Activated CD8-positive, alpha-beta memory T cell treated with anti-CD3 and anti-CD28 coated beads, Interleukin-2, amount 10 ng/mL, durations not matched to agents 7 days and 5 days (primary cell): Measurements from ENCODE around the gene NUFIP2. TPM values are rescaled to one million over a fixed set of nuclear protein-coding genes. Genes with fewer than 3 reads are reported as not detected.
"Not testable (repeated sequence)": the region's sequence is repeated elsewhere in the genome, so short reads cannot be mapped to it uniquely, and the experiment has no call there.

ENCODE experiments used
- ATAC-seq: fragments of 150-1000 bp; cut with Tn5 transposase; one replicate; pipeline ENCODE4 v1.10.0; 2021; ENCODE audit warnings: moderate library complexity
- CTCF ChIA-PET: fragments of 350-600 bp; sonication (Branson Sonifier 250); formaldehyde crosslinking; loops from one replicate; lab custom pipeline; 2021; ENCODE audit warnings: antibody characterized with exemption; lab: Charles Lee
- DNase-seq: peaks from one replicate; pipeline ENCODE4 v3.0.0-alpha.2; 2020
- H3K27ac Mint-ChIP-seq: one replicate; pipeline ENCODE4 v1.8.0; 2021; ENCODE audit warnings: mild to moderate bottlenecking, mixed read lengths
- H3K27me3 Mint-ChIP-seq: one replicate; pipeline ENCODE4 v1.8.0; 2021; ENCODE audit warnings: mixed read lengths
- H3K36me3 Mint-ChIP-seq: one replicate; pipeline ENCODE4 v1.8.0; 2021; ENCODE audit warnings: mild to moderate bottlenecking, mixed read lengths
- H3K4me1 Mint-ChIP-seq: one replicate; pipeline ENCODE4 v1.8.0; 2021; ENCODE audit warnings: mixed read lengths
- H3K4me3 Mint-ChIP-seq: one replicate; pipeline ENCODE4 v1.8.0; 2021; ENCODE audit warnings: mild to moderate bottlenecking, moderate library complexity, mixed read lengths
- H3K9me3 Mint-ChIP-seq: one replicate; pipeline ENCODE4 v1.8.0; 2022; ENCODE audit warnings: low read depth, mixed read lengths
- total RNA-seq, 2 experiments: library from RNA; stranded (reverse); gene quantifications; one replicate each; pipeline ENCODE4 v1.2.3, GENCODE V29; 2021

The NUFIP2 gene
- total RNA-seq: 10 to 100 TPM; 66.3 to 78.0 TPM

GRCh38 chr17:29293890-29294579 lies at the start of gene NUFIP2:
Gene NUFIP2 (minus strand): TSS chr17:29294148. CDS start chr17:29294059, 89 bp downstream.
- ATAC-seq: peak; percentile 89
- Mint-ChIP-seq H3K4me1 (peaks cover 35% of the 10 kb centered on the region), H3K27me3 (no peaks in the 10 kb centered on the region), H3K27ac (peak within 1 kb of the TSS; percentile 98), H3K4me3 (peak within 1 kb of the TSS; percentile 98), H3K9me3 (no peaks in the 10 kb centered on the region), H3K36me3 (peaks cover 28% of the 10 kb centered on the region)
- peak; percentile 99 for DNase-seq
- CTCF ChIA-PET: interaction anchor here (0.6 to 1.6 kb wide), 13 partner anchors 9 to 402 kb away, joined by 3 to 7 read pairs (median 4); no protein-coding TSS in a partner anchor

GRCh38 chr17:29342158-29342765 lies 48.3 kb upstream of the NUFIP2 start:
- Mint-ChIP-seq H3K9me3 (no peaks in the 10 kb centered on the region), H3K36me3 (no peaks in the 10 kb centered on the region), H3K27me3 (peaks cover 21% of the 10 kb centered on the region), H3K4me1 (no peaks in the 10 kb centered on the region), H3K27ac (no peak overlapping the region), H3K4me3 (no peak overlapping the region)
- CTCF ChIA-PET: no interaction called here
- no peak for DNase-seq
- ATAC-seq: no peak

- no peaks in the 10 kb centered on the region for H3K4me1 Mint-ChIP-seq
- no peak overlapping the region for H3K27ac Mint-ChIP-seq
- H3K36me3 Mint-ChIP-seq: no peaks in the 10 kb centered on the region
- H3K27me3 Mint-ChIP-seq: peaks cover 21% of the 10 kb centered on the region
- DNase-seq: no peak
- CTCF ChIA-PET: no interaction called here
- no peak for ATAC-seq
- no peaks in the 10 kb centered on the region for H3K9me3 Mint-ChIP-seq
- H3K4me3 Mint-ChIP-seq: no peak overlapping the region
These were observed 47.8 kb upstream of the NUFIP2 start for GRCh38 chr17:29341726-29342125.

DNA sequence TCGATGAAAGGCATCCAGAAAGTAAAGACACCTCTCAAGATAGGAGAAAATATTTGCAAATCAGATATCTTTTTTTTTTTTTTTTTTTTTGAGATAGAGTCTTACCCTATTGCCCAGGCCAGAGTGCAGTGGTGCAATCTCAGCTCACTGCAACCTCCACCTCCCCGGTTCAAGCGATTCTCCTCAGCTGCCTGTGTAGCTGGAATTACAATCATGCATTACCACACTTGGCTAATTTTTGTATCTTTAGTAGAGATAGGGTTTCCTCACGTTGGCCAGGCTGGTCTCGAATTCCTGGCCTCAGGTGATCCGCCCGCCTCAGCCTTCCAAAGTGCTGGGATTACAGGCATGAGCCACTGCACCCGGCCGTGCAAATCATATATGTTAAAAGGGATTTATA lies 45.1 kb upstream of the NUFIP2 start:
- H3K27ac Mint-ChIP-seq, H3K36me3 Mint-ChIP-seq, ATAC-seq, CTCF ChIA-PET, DNase-seq, H3K9me3 Mint-ChIP-seq, H3K4me1 Mint-ChIP-seq, H3K4me3 Mint-ChIP-seq: not testable (repeated sequence)
- peaks cover 21% of the 10 kb centered on the region for H3K27me3 Mint-ChIP-seq

DNA sequence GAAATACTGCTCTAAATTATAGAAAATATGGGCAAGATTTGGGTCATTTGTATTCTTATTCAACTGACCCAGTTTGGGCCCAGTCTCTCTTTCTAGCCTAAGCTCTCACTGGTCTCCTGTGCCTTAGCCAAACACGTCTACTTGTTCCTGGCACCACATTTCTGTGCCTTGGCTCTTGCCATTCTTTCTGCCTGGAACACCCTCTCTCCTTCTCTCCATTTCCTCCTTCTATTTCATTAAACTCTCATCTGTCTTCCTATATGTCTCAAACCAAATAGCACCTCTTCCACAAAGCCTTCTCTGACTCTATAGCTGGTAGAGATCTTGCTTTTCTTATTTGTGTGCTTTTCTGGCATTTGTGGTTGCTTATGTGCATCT lies 37.7 kb upstream of the NUFIP2 start:
- H3K27ac Mint-ChIP-seq: no peak overlapping the region
- no peaks in the 10 kb centered on the region for H3K36me3 Mint-ChIP-seq
- H3K4me3 Mint-ChIP-seq: no peak overlapping the region
- no peaks in the 10 kb centered on the region for H3K4me1 Mint-ChIP-seq
- no peak for DNase-seq
- ATAC-seq: no peak
- H3K27me3 Mint-ChIP-seq: no peaks in the 10 kb centered on the region
- CTCF ChIA-PET: interaction anchor here (1.5 to 1.6 kb wide), 2 partner anchors 38 to 205 kb away, joined by 3 to 5 read pairs; no protein-coding TSS in a partner anchor
- no peaks in the 10 kb centered on the region for H3K9me3 Mint-ChIP-seq

DNA sequence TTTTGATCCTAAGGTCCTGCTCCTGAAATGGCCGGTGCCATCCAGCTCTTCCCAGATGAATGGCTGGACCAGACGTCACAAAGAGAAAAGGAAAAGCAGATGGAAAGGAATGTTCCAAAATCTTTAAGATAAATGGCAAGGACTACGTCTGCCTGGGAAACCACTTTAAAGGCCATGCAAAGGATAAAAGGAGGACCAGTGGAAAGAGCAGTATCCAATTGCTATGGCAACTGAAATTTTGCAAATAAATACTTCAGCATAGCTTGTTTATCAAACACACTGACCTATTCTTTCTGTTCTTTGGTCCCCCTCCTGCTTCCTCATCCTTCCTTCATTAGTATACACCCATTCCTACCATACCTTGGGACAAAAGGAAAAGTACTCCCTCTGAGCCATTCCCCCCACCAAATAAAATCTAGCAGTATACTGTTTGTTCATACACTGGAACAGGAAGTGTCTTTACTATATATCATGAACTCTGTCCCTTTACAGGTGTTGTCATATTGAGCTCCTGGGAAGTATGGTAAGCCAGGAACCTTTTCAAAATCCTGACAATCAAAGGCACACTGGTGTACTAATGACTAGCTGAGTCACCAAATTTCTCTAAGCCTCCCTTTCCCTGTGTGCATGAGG lies 37.2 kb upstream of the NUFIP2 start:
- Mint-ChIP-seq H3K27me3 (no peaks in the 10 kb centered on the region), H3K4me3 (no peak overlapping the region), H3K36me3 (no peaks in the 10 kb centered on the region), H3K27ac (no peak overlapping the region), H3K4me1 (no peaks in the 10 kb centered on the region), H3K9me3 (no peaks in the 10 kb centered on the region)
- CTCF ChIA-PET: interaction anchor here (1.5 to 1.6 kb wide), 2 partner anchors 39 to 206 kb away, joined by 3 to 5 read pairs; no protein-coding TSS in a partner anchor
- no peak for ATAC-seq
- DNase-seq: no peak

DNA sequence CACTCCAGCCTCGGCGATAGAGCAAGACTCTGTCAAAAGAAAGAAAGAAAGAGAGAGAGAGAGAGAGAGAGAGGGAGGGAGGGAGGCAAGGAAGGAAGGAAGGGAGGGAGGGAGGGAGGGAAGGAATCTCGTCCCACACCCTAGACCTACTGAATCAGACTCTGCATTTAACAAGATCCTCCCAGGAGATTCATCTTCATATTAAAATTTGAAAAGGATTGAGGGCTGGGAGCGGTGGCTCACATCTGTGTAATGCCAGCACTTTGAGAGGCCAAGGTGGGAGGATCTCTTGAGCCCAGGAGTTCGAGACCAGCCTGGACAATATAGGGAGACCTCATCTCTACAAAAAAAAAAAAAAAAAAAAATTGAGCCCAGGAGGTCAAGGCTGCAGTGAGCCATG lies 33.5 kb upstream of the NUFIP2 start:
- H3K27me3 Mint-ChIP-seq: no peaks in the 10 kb centered on the region
- no peak for DNase-seq
- no peaks in the 10 kb centered on the region for H3K4me1 Mint-ChIP-seq
- no peaks in the 10 kb centered on the region for H3K36me3 Mint-ChIP-seq
- CTCF ChIA-PET: interaction anchor here (0.5 kb wide), 1 partner anchor 29 kb away, joined by 3 read pairs; no protein-coding TSS in a partner anchor
- no peak overlapping the region for H3K4me3 Mint-ChIP-seq
- no peak for ATAC-seq
- no peak overlapping the region for H3K27ac Mint-ChIP-seq
- no peaks in the 10 kb centered on the region for H3K9me3 Mint-ChIP-seq

DNA sequence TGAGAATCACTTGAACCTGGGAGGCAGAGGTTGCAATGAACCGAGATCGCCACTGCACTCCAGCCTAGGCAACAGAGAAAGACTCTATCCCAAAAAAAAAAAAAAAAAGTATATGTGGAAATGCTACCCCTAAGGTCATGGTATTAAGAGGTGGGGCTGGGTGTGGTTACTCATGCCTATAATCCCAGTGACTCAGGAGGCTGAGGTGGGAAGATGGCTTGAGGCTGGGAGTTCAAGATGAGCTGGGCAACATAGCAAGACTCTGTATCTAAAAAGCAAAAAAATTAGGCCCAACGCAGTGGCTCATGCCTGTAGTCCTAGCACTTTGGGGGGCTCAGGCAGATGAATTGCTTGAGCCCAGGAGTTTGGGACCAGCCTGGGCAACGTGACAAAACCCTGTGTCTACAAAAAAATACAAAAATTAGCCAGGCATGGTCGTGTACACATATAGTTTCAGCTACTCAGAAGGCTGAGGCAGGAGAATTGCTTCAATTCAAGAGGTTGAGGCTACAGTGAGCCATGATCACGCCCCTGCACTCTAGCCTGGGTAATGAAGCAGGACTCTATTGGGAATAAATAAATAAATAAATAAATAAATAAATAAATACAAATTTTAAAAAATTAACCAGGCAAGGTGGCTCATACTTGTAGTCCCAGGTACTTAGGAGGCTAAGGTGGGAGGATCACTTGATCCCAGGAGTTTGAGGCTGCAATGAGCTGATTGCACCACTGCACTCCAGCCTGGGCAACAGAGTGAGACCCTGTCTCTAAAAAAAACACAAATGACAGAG lies 32.3 kb upstream of the NUFIP2 start:
- ATAC-seq: no peak
- CTCF ChIA-PET: no interaction called here
- no peaks in the 10 kb centered on the region for H3K4me1 Mint-ChIP-seq
- no peak overlapping the region for H3K27ac Mint-ChIP-seq
- no peak for DNase-seq
- H3K27me3 Mint-ChIP-seq: no peaks in the 10 kb centered on the region
- no peaks in the 10 kb centered on the region for H3K36me3 Mint-ChIP-seq
- no peaks in the 10 kb centered on the region for H3K9me3 Mint-ChIP-seq
- H3K4me3 Mint-ChIP-seq: no peak overlapping the region

DNA sequence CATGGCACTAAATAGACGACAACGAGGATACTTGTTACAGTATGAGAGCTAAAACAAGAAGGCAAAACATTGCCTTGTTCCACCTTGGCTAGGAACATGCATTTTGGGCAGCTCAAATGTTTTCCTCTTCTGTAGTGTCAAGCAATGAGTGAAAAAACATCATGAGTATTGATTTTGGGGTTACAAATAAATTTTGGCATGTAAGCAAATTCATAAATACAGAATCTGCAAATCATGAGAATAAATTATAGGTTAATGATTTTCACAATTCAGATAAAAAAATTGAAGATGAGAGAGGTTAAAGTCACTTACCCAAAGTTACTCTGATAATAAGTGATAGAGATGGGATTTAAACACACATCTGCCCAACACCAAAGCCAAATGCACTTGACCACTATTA lies 28.4 kb upstream of the NUFIP2 start:
- Mint-ChIP-seq H3K27ac (no peak overlapping the region), H3K4me3 (no peak overlapping the region), H3K4me1 (no peaks in the 10 kb centered on the region), H3K36me3 (no peaks in the 10 kb centered on the region), H3K9me3 (no peaks in the 10 kb centered on the region), H3K27me3 (peaks cover 2% of the 10 kb centered on the region)
- CTCF ChIA-PET: no interaction called here
- DNase-seq (no peak), ATAC-seq (no peak)

GRCh38 chr17:29303386-29303785 lies 9.4 kb upstream of the NUFIP2 start:
- Mint-ChIP-seq H3K4me1 (peaks cover 11% of the 10 kb centered on the region), H3K27me3 (peaks cover 4% of the 10 kb centered on the region), H3K4me3 (no peak overlapping the region), H3K36me3 (no peaks in the 10 kb centered on the region), H3K9me3 (no peaks in the 10 kb centered on the region), H3K27ac (no peak overlapping the region)
- CTCF ChIA-PET: interaction anchor here (0.6 to 2.2 kb wide), 4 partner anchors 9 to 233 kb away, joined by 3 to 5 read pairs (median 4); partner anchors contain the start of gene NUFIP2
- DNase-seq (no peak), ATAC-seq (no peak)

DNA sequence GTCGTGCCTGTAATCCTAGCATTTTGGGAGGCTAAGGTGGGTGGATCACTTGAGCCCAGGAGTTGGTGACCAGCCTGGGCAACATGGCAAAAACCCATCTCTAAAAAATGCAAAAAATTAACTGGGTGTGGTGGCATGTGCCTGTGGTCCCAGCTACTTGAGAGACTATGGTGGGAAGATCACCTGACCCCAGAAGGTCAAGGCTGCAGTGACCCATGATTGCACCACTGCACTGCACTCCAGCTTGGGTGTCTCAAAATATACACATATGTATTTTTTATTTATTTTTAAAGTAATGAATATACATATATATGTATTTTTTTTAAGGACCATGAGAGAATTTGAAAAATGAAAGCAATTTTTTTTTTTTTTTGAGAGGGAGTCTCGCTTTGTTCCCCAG lies 5.1 kb upstream of the NUFIP2 start:
- H3K4me1 Mint-ChIP-seq: peaks cover 18% of the 10 kb centered on the region
- no peaks in the 10 kb centered on the region for H3K9me3 Mint-ChIP-seq
- no peak for DNase-seq
- H3K27ac Mint-ChIP-seq: no peak overlapping the region
- no peak overlapping the region for H3K4me3 Mint-ChIP-seq
- peaks cover 4% of the 10 kb centered on the region for H3K27me3 Mint-ChIP-seq
- CTCF ChIA-PET: no interaction called here
- no peak for ATAC-seq
- H3K36me3 Mint-ChIP-seq: no peaks in the 10 kb centered on the region

DNA sequence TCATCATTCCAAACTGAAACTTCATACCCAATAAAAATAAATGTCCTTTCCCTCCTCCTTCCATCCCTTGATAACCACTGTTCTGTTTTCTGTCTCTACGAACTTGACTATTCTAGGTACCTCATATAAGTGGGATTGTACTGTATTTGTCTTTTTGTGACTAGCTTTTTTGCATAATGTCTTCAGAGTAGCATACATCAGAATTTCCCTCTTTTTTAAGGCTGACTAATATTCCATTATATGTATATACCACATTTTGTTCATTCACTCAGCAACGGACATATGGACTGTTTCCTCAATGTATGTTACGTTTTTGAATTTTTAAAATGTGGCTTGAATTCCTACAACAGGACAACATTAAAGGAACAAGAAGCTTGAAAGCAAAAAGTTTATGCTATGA lies 1.5 kb upstream of the NUFIP2 start:
- no peak for DNase-seq

DNA sequence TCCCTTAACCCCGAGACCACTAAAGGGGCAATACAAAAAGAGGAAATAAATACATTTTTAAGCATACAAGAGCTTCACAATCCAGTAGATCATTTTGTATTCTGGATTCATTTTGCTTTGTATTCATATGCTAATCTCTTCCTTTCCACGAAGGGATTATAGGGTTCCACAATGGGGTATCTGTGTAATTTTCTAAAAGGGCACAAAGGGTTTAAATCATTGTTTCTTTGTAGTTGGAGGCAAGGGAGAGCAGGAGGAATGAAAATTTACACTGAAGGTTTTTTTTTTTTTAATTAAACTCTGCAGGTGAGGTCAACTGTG lies 592 bp upstream of the NUFIP2 start:
- CTCF ChIA-PET: interaction anchor here (0.6 to 1.6 kb wide), 12 partner anchors 8 to 402 kb away, joined by 3 to 7 read pairs (median 4); no protein-coding TSS in a partner anchor
- ATAC-seq: no peak
- Mint-ChIP-seq H3K27ac (peak overlapping the region; percentile 98), H3K36me3 (peaks cover 23% of the 10 kb centered on the region), H3K9me3 (no peaks in the 10 kb centered on the region), H3K4me1 (peaks cover 30% of the 10 kb centered on the region), H3K27me3 (no peaks in the 10 kb centered on the region), H3K4me3 (peak overlapping the region; percentile 98)
- DNase-seq: no peak

More for the DNA sequence above, 1.5 kb upstream of the NUFIP2 start:
- no peak for ATAC-seq
- H3K27me3 Mint-ChIP-seq: no peaks in the 10 kb centered on the region
- H3K27ac Mint-ChIP-seq: no peak overlapping the region
- CTCF ChIA-PET: interaction anchor here (1.0 to 1.7 kb wide), 2 partner anchors 14 to 115 kb away, joined by 3 to 5 read pairs; partner anchors contain the start of gene MYO18A
- H3K36me3 Mint-ChIP-seq: peaks cover 18% of the 10 kb centered on the region
- H3K9me3 Mint-ChIP-seq: no peaks in the 10 kb centered on the region
- H3K4me3 Mint-ChIP-seq: peak overlapping the region; percentile 40
- H3K4me1 Mint-ChIP-seq: peaks cover 26% of the 10 kb centered on the region
